GM18861 (cell line): ENCODE data around the gene WDR17.

Experiments used
- ATAC-seq: cut with Tn5 transposase; IDR thresholded peaks from one replicate; pipeline ENCODE4 v1.9.1; 2021; ENCODE audit not compliant: unreplicated experiment

The WDR17 gene

DNA sequence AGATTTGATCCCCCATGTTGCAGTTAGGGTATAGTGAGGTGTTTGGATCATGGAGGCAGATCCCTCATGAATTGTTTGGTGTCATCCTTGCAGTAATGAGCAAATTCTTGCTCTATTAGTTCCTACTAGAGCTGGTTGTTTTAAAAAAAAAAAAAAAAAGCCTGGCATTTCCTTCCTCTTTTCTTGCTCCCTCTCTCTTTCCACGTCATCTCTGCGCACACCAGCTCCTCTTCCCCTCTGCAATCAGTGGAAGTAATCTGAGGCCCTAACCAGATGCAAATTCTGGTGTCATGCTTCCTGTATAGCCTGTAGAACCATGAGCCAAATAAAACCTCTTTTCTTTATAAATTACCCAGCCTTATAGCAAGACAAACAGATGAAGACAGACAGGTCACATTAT lies 24.5 kb downstream of the WDR17 start:
- peak; percentile 88 for ATAC-seq

DNA sequence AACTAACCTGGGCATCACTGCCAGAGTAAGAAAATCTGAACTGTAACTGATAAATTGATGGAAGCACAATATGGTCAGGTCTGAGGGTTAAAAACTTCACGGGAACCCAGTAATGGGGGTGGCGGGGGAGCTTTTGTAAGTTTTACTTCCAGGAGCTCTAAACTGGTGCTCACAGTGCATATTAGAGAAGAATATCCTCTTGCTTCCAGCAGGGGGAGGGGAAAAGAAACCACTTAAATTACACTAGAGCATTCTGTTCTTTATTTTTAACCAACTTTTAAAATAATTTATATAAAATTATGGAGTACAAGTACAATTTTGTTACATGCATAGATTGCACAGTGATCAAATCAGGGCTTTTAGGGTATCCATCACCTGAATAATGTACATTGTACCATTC lies 33.7 kb downstream of the WDR17 start:
- no peak for ATAC-seq

DNA sequence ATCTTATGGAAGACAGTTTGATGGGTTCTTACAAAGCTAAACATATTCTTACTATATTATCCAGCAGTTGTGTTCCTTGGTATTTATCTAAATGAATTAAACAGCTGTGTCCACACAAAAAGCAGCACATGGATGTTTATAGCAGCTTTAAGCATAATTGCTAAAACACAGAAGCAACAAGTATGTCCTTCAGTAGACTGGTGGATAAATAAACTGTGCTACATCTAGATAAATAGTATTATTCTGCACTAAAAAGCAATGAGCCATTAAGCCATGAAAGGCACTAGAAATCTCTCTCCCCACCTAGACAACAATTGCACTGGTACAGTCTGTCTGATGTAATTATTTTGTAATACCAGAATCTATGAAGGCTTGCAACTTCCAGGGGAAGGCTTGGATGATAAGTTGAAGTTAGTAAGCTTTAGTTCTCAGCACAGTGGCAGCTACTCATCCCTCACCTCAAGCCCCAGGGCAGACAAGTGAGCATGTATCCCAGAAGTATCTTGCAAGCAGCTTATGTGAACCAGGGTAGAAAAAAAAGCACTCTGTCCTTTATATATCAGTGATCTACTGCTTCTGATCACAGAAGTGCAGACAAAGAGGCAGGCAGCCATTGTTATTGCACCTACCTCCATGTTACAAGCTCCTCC lies 36.9 kb downstream of the WDR17 start:
- ATAC-seq: no peak

GRCh38 chr4:176107695-176108094 lies 42.1 kb downstream of the WDR17 start:
- ATAC-seq: no peak

DNA sequence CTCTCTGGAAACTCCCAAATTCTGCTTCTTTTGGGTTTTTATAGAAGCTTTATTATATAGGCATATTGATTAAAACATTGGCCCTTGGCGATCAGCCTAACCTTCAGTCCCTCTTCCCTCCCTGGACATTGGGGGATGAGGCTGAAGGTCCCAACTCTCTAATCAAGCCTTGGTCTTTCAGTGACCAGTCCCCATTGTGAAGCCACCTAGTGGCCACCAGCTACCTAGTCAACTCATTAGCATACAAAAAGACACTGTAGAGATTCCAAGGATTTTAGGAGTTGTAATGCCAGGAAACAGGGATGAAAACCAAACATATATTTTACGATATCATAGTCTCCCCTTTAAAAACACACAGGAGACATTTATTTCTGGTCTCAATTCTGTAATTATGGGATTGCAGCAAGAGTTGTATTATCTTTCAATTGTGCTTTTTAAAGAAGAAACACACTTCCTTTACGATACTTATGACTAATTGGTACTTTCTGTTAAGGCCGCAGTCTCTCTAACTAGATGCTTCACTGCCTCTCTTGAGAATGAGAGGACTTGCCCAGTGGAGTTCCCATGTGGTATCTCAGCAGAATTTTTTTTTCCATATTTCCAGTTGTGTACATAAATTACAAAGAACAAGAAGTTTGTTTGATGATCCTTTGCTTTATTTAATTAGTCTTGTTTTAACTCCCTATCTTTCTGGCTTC lies 58.2 kb downstream of the WDR17 start:
- ATAC-seq: peak; percentile 100

- ATAC-seq: no peak
Measured at GRCh38 chr4:176125063-176125462, 59.4 kb downstream of the WDR17 start.

GRCh38 chr4:176134670-176135069 lies 69.0 kb downstream of the WDR17 start:
- no peak for ATAC-seq

DNA sequence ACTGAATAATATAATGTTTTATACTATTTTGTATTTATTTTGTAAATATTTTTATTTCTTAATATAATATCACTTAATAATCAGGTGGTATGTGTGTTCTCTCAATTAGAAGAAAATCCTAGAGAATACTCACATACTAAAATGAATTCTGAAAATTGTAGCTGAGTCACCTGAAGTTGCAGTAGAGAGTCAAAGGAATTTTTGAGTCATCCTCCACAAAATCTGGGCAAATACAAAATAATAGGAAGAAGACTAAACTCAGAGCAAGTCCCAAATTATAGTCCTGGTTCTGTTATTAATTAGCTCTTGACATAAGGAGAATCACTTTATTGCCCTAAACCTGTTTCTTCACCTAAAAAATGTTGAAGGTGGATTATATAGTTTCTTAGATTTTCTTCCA lies 72.0 kb downstream of the WDR17 start:
- no peak for ATAC-seq

GRCh38 chr4:176139518-176139917 lies 73.9 kb downstream of the WDR17 start:
- ATAC-seq: no peak

DNA sequence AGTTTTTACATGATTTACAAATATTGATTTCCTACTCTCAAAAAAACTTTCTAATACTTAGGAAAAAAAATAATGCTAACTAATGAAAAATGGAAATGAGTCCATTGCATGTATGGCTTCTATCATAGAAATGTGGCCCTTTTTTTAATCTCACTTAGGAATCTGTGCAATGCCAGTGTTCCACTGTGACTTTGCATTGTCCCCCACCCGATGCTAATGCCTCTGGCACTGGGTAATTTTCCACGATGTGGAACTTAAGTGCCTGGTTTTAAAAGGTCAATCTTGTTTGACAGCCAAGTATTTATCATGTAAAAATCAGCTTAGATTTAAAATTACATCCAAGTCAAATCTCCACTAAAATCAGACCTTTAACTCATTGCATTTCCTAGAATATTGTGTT lies 76.6 kb downstream of the WDR17 start:
- no peak for ATAC-seq

DNA sequence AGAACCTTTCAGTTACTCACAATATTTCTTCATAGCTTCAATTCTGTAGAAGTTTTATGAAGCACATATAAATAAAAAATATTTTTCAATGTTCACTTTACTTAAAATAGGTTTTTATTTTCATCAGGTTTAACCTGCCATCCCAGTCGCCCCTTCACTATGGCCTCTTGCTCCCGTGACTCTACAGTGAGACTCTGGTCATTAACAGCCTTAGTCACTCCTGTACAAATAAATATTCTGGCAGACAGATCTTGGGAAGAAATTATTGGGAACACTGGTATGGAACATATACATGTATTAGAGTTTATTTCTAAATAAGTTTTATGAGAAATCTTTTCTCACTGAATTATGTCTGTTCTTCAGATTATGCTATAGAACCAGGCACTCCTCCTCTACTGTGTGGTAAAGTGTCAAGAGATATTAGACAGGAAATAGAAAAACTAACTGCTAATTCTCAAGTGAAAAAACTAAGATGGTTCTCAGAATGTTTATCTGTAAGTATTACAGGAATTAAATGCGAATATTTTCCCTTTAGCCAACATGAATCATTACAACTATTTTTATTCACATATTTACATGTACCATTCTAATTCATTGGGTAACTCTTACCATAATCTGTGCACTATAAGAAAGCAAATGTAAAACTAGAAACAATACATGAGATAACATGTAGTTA lies 84.2 kb downstream of the WDR17 start:
- no peak for ATAC-seq

DNA sequence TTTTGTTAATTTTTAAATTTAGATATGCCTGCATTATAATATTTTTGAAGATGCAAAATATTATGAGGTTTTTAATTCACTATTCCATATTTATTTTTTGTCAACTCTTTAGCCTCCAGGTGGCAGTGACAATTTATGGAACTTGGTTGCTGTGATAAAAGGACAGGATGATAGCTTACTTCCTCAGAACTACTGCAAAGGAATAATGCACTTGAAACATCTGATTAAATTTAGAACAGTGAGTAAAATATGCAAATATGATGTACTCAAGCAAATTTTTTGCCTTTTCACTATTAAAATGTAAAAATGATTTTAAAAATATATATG lies 84.7 kb downstream of the WDR17 start:
- ATAC-seq: no peak

GRCh38 chr4:176150704-176151103 lies 85.1 kb downstream of the WDR17 start:
- ATAC-seq: no peak

DNA sequence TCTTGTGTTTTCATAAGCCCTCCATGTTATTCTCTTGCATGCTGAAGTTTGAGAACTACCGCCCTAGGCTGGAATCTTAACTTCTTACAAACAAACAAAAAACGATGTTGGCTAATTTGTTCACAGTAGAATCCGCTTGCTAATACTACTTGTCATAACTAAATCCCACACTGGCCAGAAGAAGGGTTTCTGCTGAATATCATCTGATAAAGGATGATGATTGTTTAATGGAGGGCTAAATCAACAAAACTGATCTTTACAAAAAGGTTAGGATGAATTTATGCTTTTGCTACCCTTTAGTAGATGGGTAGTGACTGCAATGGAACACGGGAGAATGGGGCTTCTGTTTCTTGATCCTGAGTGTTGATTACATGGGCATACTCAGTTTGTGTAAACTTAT lies 87.5 kb downstream of the WDR17 start:
- no peak for ATAC-seq

DNA sequence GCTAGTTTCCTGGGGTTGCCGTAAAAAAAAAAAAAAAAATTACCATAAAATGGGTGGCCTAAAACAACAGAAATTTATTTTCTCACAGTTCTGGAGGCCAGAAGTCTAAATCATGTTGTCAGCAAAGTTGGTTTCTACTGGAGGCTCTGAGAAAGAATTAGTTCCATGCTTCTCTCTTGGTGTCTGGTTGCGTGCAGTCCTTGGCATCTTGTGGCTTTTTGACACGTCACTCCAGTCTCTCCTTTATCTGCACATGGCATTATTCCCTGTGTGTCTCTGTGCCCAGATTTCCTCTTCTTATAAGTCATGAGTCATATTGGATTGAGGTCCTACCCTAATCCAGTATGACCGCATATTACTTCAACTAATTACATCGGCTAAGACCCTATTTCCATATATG lies 91.0 kb downstream of the WDR17 start:
- no peak for ATAC-seq

DNA sequence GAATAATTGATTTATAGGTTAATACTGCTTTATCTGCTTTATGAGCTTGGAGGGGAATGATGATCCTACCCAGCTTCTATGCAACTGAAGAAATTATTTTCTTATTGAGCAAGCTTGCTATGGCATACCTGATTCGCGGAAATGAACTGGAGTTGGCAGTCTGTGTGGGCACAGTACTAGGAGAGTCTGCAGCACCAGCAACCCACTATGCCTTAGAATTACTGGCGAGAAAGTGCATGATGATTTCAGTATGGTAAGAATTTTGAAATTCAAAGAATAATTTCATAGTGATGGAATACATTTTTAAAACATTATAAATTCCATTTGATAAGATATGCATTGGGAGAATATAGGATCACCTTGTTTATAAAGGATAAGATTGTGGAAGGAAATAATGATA lies 97.4 kb downstream of the WDR17 start:
- no peak for ATAC-seq

DNA sequence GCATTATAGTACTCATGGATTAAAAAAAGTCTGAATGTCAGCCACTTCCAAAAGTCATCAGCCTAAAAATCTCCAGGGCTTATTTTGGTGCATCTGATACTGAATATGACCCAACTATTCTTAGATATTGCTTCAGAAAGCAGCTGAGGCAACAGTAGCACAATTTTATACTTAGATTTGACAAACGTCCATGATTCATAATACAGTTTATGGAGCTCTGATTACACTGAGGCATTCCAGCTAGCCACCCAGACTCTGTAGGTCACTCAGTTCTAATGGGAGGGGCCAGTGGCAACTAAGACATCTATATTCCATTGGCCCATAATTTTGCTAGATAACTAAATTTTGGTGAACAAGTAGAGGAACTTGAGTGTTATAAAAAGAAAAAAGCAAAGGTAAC lies 119.4 kb downstream of the WDR17 start:
- ATAC-seq: no peak

DNA sequence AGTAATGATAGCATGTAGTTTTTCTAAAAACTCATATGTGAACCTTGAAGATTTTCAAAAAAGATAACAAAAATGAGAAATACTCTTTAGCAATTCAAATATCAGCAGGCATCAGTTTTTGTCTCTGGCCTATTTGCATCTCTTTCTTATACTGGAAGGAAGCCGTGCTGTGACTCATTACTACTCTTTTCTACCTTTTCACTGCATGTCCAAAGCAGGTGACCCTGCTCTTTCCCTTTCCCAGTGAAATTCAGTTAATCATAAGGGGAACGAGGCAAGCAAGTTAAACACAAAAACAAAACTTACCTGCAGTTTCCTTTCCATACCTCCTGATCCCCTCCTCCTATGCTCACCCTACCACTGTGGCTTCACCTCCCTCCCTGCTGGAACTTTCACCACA lies 120.4 kb downstream of the WDR17 start:
- no peak for ATAC-seq

GRCh38 chr4:176186671-176187395 lies 121.2 kb downstream of the WDR17 start:
- ATAC-seq: no peak

DNA sequence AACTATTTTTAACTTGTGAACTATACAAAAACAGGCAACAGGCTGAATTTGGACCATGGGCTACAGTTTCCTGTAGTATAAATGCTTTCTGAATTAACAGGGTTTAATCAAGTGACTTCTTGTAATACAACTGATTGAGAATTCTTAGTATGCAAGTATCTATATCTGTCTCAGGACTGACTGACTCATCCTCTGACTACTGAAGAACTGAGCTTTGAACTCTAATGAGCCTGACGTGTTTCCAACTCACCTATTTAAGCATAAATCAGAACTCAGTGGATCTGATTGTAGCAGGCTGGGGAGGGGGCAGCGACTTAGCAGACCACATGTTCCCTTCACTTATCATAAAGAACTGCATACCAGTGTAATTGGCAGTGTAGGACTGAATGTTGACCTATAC lies 122.0 kb downstream of the WDR17 start:
- ATAC-seq: no peak

GRCh38 chr4:176188654-176189053 lies 123.0 kb downstream of the WDR17 start:
- ATAC-seq: no peak
